ENCODE data around the gene SLC29A3.

- no peak for TF ChIP-seq CTCF (IDR thresholded peaks at IDR 0.05; ENCODE audit: insufficient read depth, low read length, poor library complexity, severe bottlenecking)
- TF ChIP-seq EZH2phosphoT487 (conservative IDR thresholded peaks at IDR 0.05; ENCODE audit: low read length): no peak
Measured at GRCh38 chr10:71351628-71352319, 32.7 kb downstream of the SLC29A3 start.
